HG03432 (cell line): ENCODE data around the gene ZNF732.
"Not testable (repeated sequence)": the region's sequence is repeated elsewhere in the genome, so short reads cannot be mapped to it uniquely, and the experiment has no call there.

Experiments used
- ATAC-seq: cut with Tn5 transposase; IDR thresholded peaks from one replicate; pipeline ENCODE4 v1.9.1; 2021; ENCODE audit warnings: mild to moderate bottlenecking, moderate library complexity; ENCODE audit not compliant: unreplicated experiment

ZNF732 gene

GRCh38 chr4:256492-256891, 48.8 kb downstream of the ZNF732 start:
- no peak for ATAC-seq

DNA sequence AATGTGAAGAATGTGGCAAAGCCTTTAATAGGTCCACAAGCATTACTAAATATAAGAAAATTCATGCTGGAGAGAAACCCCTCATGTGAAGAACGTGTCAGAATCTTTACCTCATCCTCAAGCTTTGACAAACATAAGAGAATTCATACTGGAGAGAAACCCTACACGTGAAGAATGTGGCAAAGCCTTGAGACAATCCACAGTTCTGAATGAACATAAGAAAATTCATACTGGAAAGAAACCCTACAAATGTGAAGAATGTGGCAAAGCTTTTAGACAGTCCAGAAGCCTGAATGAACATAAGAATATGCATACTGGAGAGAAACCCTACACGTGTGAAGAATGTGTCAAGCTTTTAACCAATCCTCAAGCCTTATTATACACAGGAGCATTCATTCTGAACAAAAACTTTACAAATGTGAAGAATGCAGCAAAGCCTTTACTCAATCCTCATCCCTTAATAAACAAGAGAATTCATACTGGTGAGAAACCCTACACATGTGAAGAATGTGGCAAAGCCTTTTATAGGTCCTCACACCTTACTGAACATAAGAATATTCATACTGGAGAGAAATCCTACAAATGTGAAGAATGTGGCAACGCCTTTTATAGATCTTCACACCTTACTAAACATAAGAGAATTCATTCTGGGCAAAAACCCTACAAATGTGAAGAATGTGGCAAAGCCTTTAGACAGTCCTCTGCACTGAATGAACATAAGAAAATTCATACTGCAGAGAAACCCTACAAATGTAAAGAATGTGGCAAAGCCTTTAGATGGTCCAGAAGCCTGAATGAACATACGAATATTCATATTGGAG, 51.1 kb downstream of the ZNF732 start:
- no peak for ATAC-seq

GRCh38 chr4:252065-252601, 53.1 kb downstream of the ZNF732 start:
- ATAC-seq, result no peak

GRCh38 chr4:244471-244870, 60.8 kb downstream of the ZNF732 start:
- no peak for ATAC-seq

DNA sequence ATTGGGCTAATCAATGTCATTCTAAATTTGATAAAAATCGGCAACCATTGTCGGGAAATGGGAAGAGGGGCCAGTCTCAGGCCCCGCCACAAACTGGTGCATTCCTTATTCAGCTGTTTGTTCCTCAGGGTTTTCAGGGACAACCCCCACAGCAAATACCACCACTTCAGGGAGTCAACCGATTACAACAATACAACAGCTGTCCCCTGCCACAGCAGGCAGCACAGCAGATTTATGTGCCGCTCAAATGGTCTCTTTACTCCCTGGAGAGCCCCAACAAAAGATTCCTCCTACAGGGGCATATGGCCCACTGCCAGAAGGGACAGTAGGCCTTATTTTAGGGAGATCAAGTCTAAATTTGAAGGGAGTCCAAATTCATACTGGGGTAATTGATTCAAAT, 61.8 kb downstream of the ZNF732 start:
- ATAC-seq, result no peak

DNA sequence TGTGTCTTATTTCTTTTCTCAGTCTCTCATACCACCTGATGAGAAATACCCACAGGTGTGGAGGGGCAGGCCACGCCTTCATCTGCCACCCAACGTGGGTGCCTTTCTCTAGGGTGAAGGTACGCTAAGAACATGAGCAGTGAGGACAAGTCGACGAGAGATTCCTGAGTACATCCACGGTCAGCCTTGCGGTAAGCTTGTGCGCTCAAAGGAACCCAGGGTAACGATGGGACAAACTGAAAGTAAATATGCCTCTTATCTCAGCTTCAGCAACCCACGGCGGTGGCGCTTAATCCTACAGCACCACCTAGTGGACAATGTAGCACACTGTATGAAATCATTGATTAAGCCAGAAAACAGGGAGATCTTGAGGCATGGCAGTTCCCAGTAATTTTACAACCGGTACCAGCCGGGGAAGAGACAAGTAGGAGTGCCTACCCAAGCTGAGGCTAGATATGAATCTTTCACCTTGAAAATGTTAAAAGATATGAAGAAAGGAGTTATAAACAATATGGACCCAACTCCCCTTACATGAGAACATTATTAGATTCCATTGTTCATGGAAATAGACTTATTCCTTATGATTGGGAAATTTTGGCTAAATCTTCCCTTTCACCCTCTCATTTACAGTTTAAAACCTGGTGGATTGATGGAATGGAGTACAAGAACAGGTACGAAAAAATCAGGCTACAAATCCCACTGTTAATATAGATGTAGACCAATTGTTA, 63.0 kb downstream of the ZNF732 start:
- ATAC-seq, result peak; percentile 54

- ATAC-seq, result not testable (repeated sequence)
These were observed 63.9 kb downstream of the ZNF732 start for GRCh38 chr4:241411-241810.

DNA sequence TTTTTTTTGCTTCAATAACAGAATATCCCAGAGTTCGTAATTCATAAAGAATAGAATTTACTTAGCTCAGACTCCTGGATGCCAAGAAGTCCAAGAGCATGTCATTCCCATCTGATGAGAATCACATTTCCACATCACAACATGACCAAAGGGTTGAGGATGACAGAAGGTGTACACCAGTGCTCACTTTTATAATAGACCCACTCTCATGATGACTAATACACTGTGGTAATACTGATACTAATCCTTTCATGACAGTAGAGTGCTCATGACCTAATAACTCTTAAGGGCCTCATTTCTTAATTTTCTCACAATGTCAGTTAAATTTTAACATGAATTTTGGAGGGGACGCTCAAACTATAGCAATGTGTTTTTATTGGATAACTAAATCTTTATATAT, 69.2 kb downstream of the ZNF732 start:
- no peak for ATAC-seq

DNA sequence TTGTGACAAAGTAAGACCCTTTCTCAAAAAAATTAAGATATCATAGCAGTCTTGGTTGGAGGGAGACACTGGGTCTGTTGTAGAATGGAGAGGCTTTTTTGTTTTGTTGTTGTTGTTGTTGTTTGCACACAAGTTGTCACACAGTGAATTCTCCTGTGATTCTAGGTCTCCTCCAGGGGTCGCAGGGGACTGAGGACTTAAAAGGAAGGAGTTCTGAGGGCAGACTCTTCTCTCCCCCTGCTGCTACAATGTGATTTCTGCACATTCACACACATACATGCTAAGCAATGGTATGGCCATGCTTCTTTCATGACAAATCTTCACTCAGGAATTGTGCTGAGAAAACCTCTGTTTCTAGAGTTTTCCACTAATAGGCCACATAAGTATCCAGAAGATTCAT, 71.1 kb downstream of the ZNF732 start:
- ATAC-seq, result no peak

- no peak for ATAC-seq
These were observed 81.3 kb downstream of the ZNF732 start for GRCh38 chr4:223913-224497.
